ENCODE measurements around the gene EARS2. TPM values are rescaled to one million over a fixed set of nuclear protein-coding genes. Genes with fewer than 3 reads are reported as not detected.

The EARS2 gene
- total and polyA plus RNA-seq, 10 of the 15 experiments (the other 5 are each of a cell fraction or from before 2014, with no cell fraction given) = 12.9 to 65.9 (median 33.5) TPM

DNA sequence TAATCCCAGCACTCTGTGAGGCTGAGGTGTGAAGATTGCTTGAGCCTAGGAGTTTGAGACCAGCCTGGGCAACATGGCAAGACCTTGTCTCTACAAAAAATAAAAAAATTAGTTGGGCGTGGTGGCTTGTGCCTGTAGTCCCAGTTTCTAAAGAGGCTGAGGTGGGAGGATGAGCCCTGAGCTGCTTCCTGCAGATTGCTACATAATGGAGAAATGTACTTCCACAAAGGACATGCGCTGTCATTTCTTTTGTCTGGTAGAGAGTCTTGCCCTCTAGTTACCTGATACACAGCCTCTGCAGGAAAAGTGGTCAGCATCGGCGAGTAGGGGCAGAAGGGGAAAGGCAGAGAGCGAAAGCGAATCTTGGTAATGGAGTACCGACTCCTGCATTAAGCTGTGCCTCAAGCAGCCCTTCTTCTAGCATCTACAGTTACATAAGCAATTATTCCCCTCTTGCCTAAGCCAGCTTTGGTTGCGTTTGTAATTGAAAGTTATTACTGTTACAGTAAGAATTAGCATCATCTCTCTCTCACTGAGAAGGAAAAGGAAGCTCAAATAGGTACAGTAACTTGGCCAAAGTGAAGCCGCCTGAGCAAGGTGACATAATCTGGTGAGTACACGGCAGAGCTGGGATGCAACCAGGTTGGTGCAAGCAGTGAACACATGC, 28.4 kb downstream of the EARS2 start:
- Histone ChIP-seq H3K27me3 (replicated peaks in 1 of 2; ENCODE audit: control insufficient read depth in 2 of 2, insufficient read depth in 2 of 2, low read length in 1 of 2) (no peaks in the 10 kb centered on the region), H3K4me3 (no peak overlapping the region), H3K36me3 (ENCODE audit: control insufficient read depth in 2 of 2, insufficient read depth in 2 of 2, low read length in 1 of 2) (peaks cover 19 to 34% of the 10 kb centered on the region in 2 experiments; a peak in 3 of 4 replicates), H3K4me1 (ENCODE audit: control insufficient read depth, insufficient read depth, low read length) (no peaks in the 10 kb centered on the region), H2AFZ (ENCODE audit: control insufficient read depth, low read depth, low read length) (no peak overlapping the region), H3K4me2 (ENCODE audit: control insufficient read depth, insufficient read depth) (no peak overlapping the region), H3K79me2 (ENCODE audit: control insufficient read depth, insufficient read depth, low read length) (no peaks in the 10 kb centered on the region), H3K9ac (ENCODE audit: control insufficient read depth, insufficient read depth, low read length) (no peak overlapping the region), H3K9me3 (replicated peaks; ENCODE audit: control insufficient read depth, insufficient read depth, low read length) (no peaks in the 10 kb centered on the region), H4K20me1 (ENCODE audit: control insufficient read depth, insufficient read depth) (no peaks in the 10 kb centered on the region; the same call in 1 of the 2 replicates), H3K27ac (ENCODE audit: control insufficient read depth, insufficient read depth) (no peak overlapping the region)
- ChIA-PET SMC1A (ENCODE audit: uncharacterized antibody, unreplicated experiment) (interaction anchor here (0.7 kb wide), 1 partner anchor 8 kb away, joined by 3 read pairs; no protein-coding TSS in a partner anchor), CTCF (interaction anchor here (0.7 kb wide), 1 partner anchor 10 kb away, joined by 3 read pairs; no protein-coding TSS in a partner anchor), POLR2A (interaction anchor here (0.8 kb wide), 1 partner anchor 9 kb away, joined by 4 read pairs; no protein-coding TSS in a partner anchor), RAD21 (ENCODE audit: unreplicated experiment) (no interaction called here)
- no peak for FAIRE-seq
- 99% methylated on average over 10 of the region's 10 CpGs for WGBS (ENCODE audit: insufficient coverage, insufficient replicate concordance, low lambda C conversion rate, missing lambda C conversion rate)
- no peak for DNase-seq (ENCODE audit: low read depth, low spot score)
- no peak for ATAC-seq
- in situ Hi-C loops (cut with MboI) (no loop called here), intact Hi-C loops (cut with micrococcal nuclease; ENCODE audit: unreplicated experiment) (no loop called here)
- TF ChIP-seq SIN3A (IDR thresholded peaks at IDR 0.05; ENCODE audit: low read depth, low read length) (no peak), NBN (IDR thresholded peaks at IDR 0.05) (no peak), ZSCAN29 (IDR thresholded peaks at IDR 0.05) (no peak), SRF (IDR thresholded peaks at IDR 0.05; ENCODE audit: low read depth in 2 of 2, low read length in 2 of 2) (no peak), MEF2A (IDR thresholded peaks at IDR 0.05; ENCODE audit: insufficient read depth, low read depth, low read length) (no peak), IKZF2 (IDR thresholded peaks at IDR 0.05) (no peak), ETV6 (conservative IDR thresholded peaks at IDR 0.05 in 1 of 2, IDR thresholded peaks at IDR 0.05 in 1 of 2; ENCODE audit: borderline replicate concordance in 1 of 2, low read depth in 1 of 2) (no peak), ZNF622 (IDR thresholded peaks at IDR 0.05) (no peak), KAT2A (conservative IDR thresholded peaks at IDR 0.05; ENCODE audit: control insufficient read depth, low read depth, low read length) (no peak), NFYB (IDR thresholded peaks at IDR 0.05; ENCODE audit: insufficient read depth, low read depth, low read length) (no peak), NR2F1 (conservative IDR thresholded peaks at IDR 0.05) (no peak), ATF7 (IDR thresholded peaks at IDR 0.05; ENCODE audit: low read depth) (no peak), PML (IDR thresholded peaks at IDR 0.05; ENCODE audit: low read length) (no peak)
- TF ChIP-seq, protein P1, sequence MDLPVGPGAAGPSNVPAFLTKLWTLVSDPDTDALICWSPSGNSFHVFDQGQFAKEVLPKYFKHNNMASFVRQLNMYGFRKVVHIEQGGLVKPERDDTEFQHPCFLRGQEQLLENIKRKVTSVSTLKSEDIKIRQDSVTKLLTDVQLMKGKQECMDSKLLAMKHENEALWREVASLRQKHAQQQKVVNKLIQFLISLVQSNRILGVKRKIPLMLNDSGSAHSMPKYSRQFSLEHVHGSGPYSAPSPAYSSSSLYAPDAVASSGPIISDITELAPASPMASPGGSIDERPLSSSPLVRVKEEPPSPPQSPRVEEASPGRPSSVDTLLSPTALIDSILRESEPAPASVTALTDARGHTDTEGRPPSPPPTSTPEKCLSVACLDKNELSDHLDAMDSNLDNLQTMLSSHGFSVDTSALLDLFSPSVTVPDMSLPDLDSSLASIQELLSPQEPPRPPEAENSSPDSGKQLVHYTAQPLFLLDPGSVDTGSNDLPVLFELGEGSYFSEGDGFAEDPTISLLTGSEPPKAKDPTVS (IDR thresholded peaks at IDR 0.05; ENCODE audit: low read depth, low read length) = no peak
- TF ChIP-seq, protein P2, sequence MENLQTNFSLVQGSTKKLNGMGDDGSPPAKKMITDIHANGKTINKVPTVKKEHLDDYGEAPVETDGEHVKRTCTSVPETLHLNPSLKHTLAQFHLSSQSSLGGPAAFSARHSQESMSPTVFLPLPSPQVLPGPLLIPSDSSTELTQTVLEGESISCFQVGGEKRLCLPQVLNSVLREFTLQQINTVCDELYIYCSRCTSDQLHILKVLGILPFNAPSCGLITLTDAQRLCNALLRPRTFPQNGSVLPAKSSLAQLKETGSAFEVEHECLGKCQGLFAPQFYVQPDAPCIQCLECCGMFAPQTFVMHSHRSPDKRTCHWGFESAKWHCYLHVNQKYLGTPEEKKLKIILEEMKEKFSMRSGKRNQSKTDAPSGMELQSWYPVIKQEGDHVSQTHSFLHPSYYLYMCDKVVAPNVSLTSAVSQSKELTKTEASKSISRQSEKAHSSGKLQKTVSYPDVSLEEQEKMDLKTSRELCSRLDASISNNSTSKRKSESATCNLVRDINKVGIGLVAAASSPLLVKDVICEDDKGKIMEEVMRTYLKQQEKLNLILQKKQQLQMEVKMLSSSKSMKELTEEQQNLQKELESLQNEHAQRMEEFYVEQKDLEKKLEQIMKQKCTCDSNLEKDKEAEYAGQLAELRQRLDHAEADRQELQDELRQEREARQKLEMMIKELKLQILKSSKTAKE (IDR thresholded peaks at IDR 0.05; ENCODE audit: low read depth, poor library complexity, severe bottlenecking) = no peak
- no TSS peak for BruUV-seq (replicated peaks)

Measured in GM12878 (cell line).